BLaER1 treated with 17β-estradiol and CSF1 and Interleukin-3, amounts not matched to agents 10 nM and 100 nM (cell line): Measurements from ENCODE around the gene LEFTY2.
A peak's percentile ranks its signal among the peaks of the same experiment; 100 is the strongest.

Experiments used
- H3K27ac ChIP-seq, 11 experiments: shearing (Covaris generic); formaldehyde crosslinking; 2 replicates each; pipeline ENCODE4 v1.8.1; 2022
- H3K27me3 ChIP-seq, 11 experiments: shearing (Covaris generic); formaldehyde crosslinking; 2 replicates each; pipeline ENCODE4 v1.8.1; 2022
- H3K36me3 ChIP-seq, 11 experiments: shearing (Covaris generic); formaldehyde crosslinking; 2 replicates each; pipeline ENCODE4 v1.8.1; 2022
- H3K4me1 ChIP-seq, 10 experiments: shearing (Covaris generic); formaldehyde crosslinking; 2 replicates each; pipeline ENCODE4 v1.8.1; 2022
- H3K4me2 ChIP-seq, 11 experiments: shearing (Covaris generic); formaldehyde crosslinking; 2 replicates each; pipeline ENCODE4 v1.8.1; 2022
- H3K4me3 ChIP-seq, 10 experiments: shearing (Covaris generic); formaldehyde crosslinking; 2 replicates each; pipeline ENCODE4 v1.8.1; 2022
- H3K9ac ChIP-seq, 11 experiments: shearing (Covaris generic); formaldehyde crosslinking; 2 replicates each; pipeline ENCODE4 v1.8.1; 2022
- H3K9me3 ChIP-seq, 11 experiments: shearing (Covaris generic); formaldehyde crosslinking; replicated peaks in 1 of 11; 2 replicates each; pipeline ENCODE4 v1.8.1; 2022
- H4K20me1 ChIP-seq, 11 experiments: shearing (Covaris generic); formaldehyde crosslinking; 2 replicates each; pipeline ENCODE4 v1.8.1; 2022
- Cebpa-rat ChIP-seq, 11 experiments: shearing (Covaris generic); IDR thresholded peaks; 2 replicates each; pipeline ENCODE4 v1.8.1; 2022

LEFTY2 gene

GRCh38 chr1:225917536-225917935, 23.5 kb downstream of the LEFTY2 start:
- peak overlapping the region in 4 of 11 experiments; percentile 2 to 100 (median 38); a peak in 3 of 22 replicates for H3K27ac ChIP-seq
- no peak overlapping the region for H3K4me3 ChIP-seq
- no peaks in the 10 kb centered on the region for H3K9me3 ChIP-seq
- H3K4me1 ChIP-seq = peaks cover 34 to 46% (median 38%) of the 10 kb centered on the region in 10 experiments
- no peak overlapping the region for H3K4me2 ChIP-seq
- peaks cover 66 to 94% (median 84%) of the 10 kb centered on the region in 11 experiments for H3K36me3 ChIP-seq
- H4K20me1 ChIP-seq = peaks cover 0 to 21% (median 0%) of the 10 kb centered on the region in 11 experiments; a peak in 6 of 22 replicates
- H3K9ac ChIP-seq = no peak overlapping the region
- TF ChIP-seq Cebpa-rat (IDR thresholded peaks at IDR 0.05) = no peak
- H3K27me3 ChIP-seq = no peaks in the 10 kb centered on the region

GRCh38 chr1:225917101-225917500, 23.9 kb downstream of the LEFTY2 start:
- TF ChIP-seq Cebpa-rat (IDR thresholded peaks at IDR 0.05) = no peak
- Histone ChIP-seq H3K4me1 (peaks cover 29 to 42% (median 33%) of the 10 kb centered on the region in 10 experiments), H3K27me3 (no peaks in the 10 kb centered on the region), H3K27ac (peak overlapping the region in 3 of 11 experiments; percentile 2 to 100 (median 57); a peak in 2 of 22 replicates), H3K9ac (no peak overlapping the region), H3K9me3 (no peaks in the 10 kb centered on the region), H3K36me3 (peaks cover 61 to 94% (median 83%) of the 10 kb centered on the region in 11 experiments), H3K4me2 (no peak overlapping the region), H4K20me1 (peaks cover 0 to 18% (median 0%) of the 10 kb centered on the region in 11 experiments; a peak in 6 of 22 replicates), H3K4me3 (no peak overlapping the region)

GRCh38 chr1:225915538-225915991, 25.5 kb downstream of the LEFTY2 start:
- no peak overlapping the region for H3K4me3 ChIP-seq

GRCh38 chr1:225914947-225915346, 26.1 kb downstream of the LEFTY2 start:
- H3K4me2 ChIP-seq = no peak overlapping the region
- H3K9ac ChIP-seq = no peak overlapping the region
- H3K27ac ChIP-seq = no peak overlapping the region
- peaks cover 9 to 21% (median 12%) of the 10 kb centered on the region in 10 experiments for H3K4me1 ChIP-seq
- H3K36me3 ChIP-seq = peaks cover 42 to 86% (median 76%) of the 10 kb centered on the region in 11 experiments
- H3K27me3 ChIP-seq = no peaks in the 10 kb centered on the region
- no peak overlapping the region for H3K4me3 ChIP-seq
- H3K9me3 ChIP-seq = peaks cover 0 to 5% (median 0%) of the 10 kb centered on the region in 11 experiments; a peak in 1 of 22 replicates
- peaks cover 0 to 11% (median 0%) of the 10 kb centered on the region in 11 experiments; a peak in 4 of 22 replicates for H4K20me1 ChIP-seq
- no peak for TF ChIP-seq Cebpa-rat (IDR thresholded peaks at IDR 0.05)

More at GRCh38 chr1:225915538-225915991, 25.5 kb downstream of the LEFTY2 start:
- Histone ChIP-seq H3K9me3 (peaks cover 0 to 5% (median 0%) of the 10 kb centered on the region in 11 experiments; a peak in 1 of 22 replicates), H3K36me3 (peaks cover 46 to 89% (median 79%) of the 10 kb centered on the region in 11 experiments), H3K9ac (no peak overlapping the region), H4K20me1 (peaks cover 0 to 11% (median 0%) of the 10 kb centered on the region in 11 experiments; a peak in 4 of 22 replicates), H3K27ac (0 out of 22 replicates have a peak overlapping the region, but pooled peaks of 1 of the 11 experiments have one; percentile 100), H3K4me2 (no peak overlapping the region), H3K4me1 (peaks cover 14 to 27% (median 18%) of the 10 kb centered on the region in 10 experiments), H3K27me3 (no peaks in the 10 kb centered on the region)
- TF ChIP-seq Cebpa-rat (IDR thresholded peaks at IDR 0.05) = no peak

GRCh38 chr1:225914391-225914790, 26.6 kb downstream of the LEFTY2 start:
- no peak overlapping the region for H3K27ac ChIP-seq
- no peaks in the 10 kb centered on the region for H3K27me3 ChIP-seq
- H3K4me2 ChIP-seq = no peak overlapping the region
- TF ChIP-seq Cebpa-rat (IDR thresholded peaks at IDR 0.05) = no peak
- H4K20me1 ChIP-seq = peaks cover 0 to 8% (median 0%) of the 10 kb centered on the region in 11 experiments; a peak in 4 of 22 replicates
- peaks cover 0 to 5% (median 0%) of the 10 kb centered on the region in 11 experiments; a peak in 1 of 22 replicates for H3K9me3 ChIP-seq
- no peak overlapping the region for H3K9ac ChIP-seq
- H3K4me1 ChIP-seq = peaks cover 5 to 15% (median 9%) of the 10 kb centered on the region in 10 experiments
- H3K4me3 ChIP-seq = no peak overlapping the region
- peaks cover 36 to 83% (median 73%) of the 10 kb centered on the region in 11 experiments for H3K36me3 ChIP-seq

- Histone ChIP-seq H3K4me2 (no peak overlapping the region), H3K27me3 (no peaks in the 10 kb centered on the region), H3K36me3 (peaks cover 8 to 54% (median 43%) of the 10 kb centered on the region in 11 experiments), H3K9me3 (peaks cover 0 to 5% (median 0%) of the 10 kb centered on the region in 11 experiments; a peak in 1 of 22 replicates), H4K20me1 (peaks cover 0 to 5% (median 0%) of the 10 kb centered on the region in 11 experiments; a peak in 3 of 22 replicates), H3K27ac (no peak overlapping the region), H3K4me3 (no peak overlapping the region), H3K4me1 (peaks cover 0 to 9% (median under 1%) of the 10 kb centered on the region in 10 experiments; a peak in 8 of 20 replicates), H3K9ac (no peak overlapping the region)
- TF ChIP-seq Cebpa-rat (IDR thresholded peaks at IDR 0.05) = no peak
These were observed 29.6 kb downstream of the LEFTY2 start for GRCh38 chr1:225911191-225912130.

GRCh38 chr1:225909477-225909876, 31.5 kb downstream of the LEFTY2 start:
- Histone ChIP-seq H4K20me1 (no peaks in the 10 kb centered on the region), H3K9ac (no peak overlapping the region), H3K27me3 (no peaks in the 10 kb centered on the region), H3K9me3 (peaks cover 0 to 5% (median 0%) of the 10 kb centered on the region in 11 experiments; a peak in 1 of 22 replicates), H3K36me3 (peaks cover 5 to 34% (median 28%) of the 10 kb centered on the region in 11 experiments; a peak in 17 of 22 replicates), H3K4me1 (peaks cover 0 to 16% (median 4%) of the 10 kb centered on the region in 10 experiments; a peak in 7 of 20 replicates), H3K27ac (no peak overlapping the region), H3K4me3 (no peak overlapping the region), H3K4me2 (0 out of 22 replicates have a peak overlapping the region, but pooled peaks of 1 of the 11 experiments have one; percentile 12)
- no peak for TF ChIP-seq Cebpa-rat (IDR thresholded peaks at IDR 0.05)

- H3K9me3 ChIP-seq = peaks cover 0 to 5% (median 0%) of the 10 kb centered on the region in 11 experiments; a peak in 1 of 22 replicates
- no peak overlapping the region for H3K9ac ChIP-seq
- H3K27me3 ChIP-seq = no peaks in the 10 kb centered on the region
- peaks cover 0 to 16% (median 4%) of the 10 kb centered on the region in 10 experiments; a peak in 7 of 20 replicates for H3K4me1 ChIP-seq
- peaks cover 3 to 28% (median 22%) of the 10 kb centered on the region in 11 experiments; a peak in 14 of 22 replicates for H3K36me3 ChIP-seq
- H4K20me1 ChIP-seq = no peaks in the 10 kb centered on the region
- H3K27ac ChIP-seq = no peak overlapping the region
- H3K4me2 ChIP-seq = no peak overlapping the region
- H3K4me3 ChIP-seq = no peak overlapping the region
- no peak for TF ChIP-seq Cebpa-rat (IDR thresholded peaks at IDR 0.05)
These were observed 32.2 kb downstream of the LEFTY2 start for GRCh38 chr1:225908773-225909172.
